HCT116 (cell line): Measurements from ENCODE around the gene CNTNAP5. TPM values are rescaled to one million over a fixed set of nuclear protein-coding genes. Genes with fewer than 3 reads are reported as not detected.

Experiments
- ATAC-seq: fragments of 200-7000 bp; cut with Tn5 transposase; 2 replicates; pipeline ENCODE4 v1.9.1; 2020; ENCODE audit warnings: mild to moderate bottlenecking, moderate library complexity
- BruUV-seq: library from RNA; stranded (reverse); fragments of 400-500 nt; replicated peaks from 2 replicates; lab custom pipeline; 2021; lab: Mats Ljungman, UMichigan
- CTCF ChIA-PET: fragments of 300-600 bp; sonication (Branson Sonifier 250); formaldehyde crosslinking; loops from one replicate; lab custom pipeline; 2021; ENCODE audit warnings: antibody characterized with exemption; lab: Charles Lee
- POLR2A ChIA-PET: fragments of 300-600, 350-600 bp; sonication (Branson Sonifier 250); formaldehyde crosslinking; loops from one replicate; lab custom pipeline; 2021; ENCODE audit warnings: antibody characterized with exemption; lab: Charles Lee
- RAD21 ChIA-PET, 2 experiments: fragments of 300-600 bp; sonication (Branson Sonifier 250); formaldehyde crosslinking; loops; one replicate each; lab custom pipeline; 2023; ENCODE audit warnings: low total read pairs in 2 of 2; ENCODE audit not compliant: uncharacterized antibody in 2 of 2, unreplicated experiment in 2 of 2, low non-redundant PET in 1 of 2; lab: Charles Lee
- DNase-seq: peaks from one replicate; pipeline ENCODE4 v3.0.0-alpha.2; 2010; ENCODE audit warnings: low read depth, low spot score
- H2AFZ ChIP-seq: fragments of 200-600 bp; shearing (Covaris generic), sonication (generic); 2 replicates; pipeline ENCODE4 v1.6.1; 2017; ENCODE audit warnings: low read depth, mixed run types, mixed read lengths, antibody characterized with exemption, low read length; ENCODE audit not compliant: poor library complexity, severe bottlenecking
- H3K27ac ChIP-seq: 2 replicates; pipeline ENCODE4 v1.5.1; 2012; ENCODE audit warnings: low read depth, low read length
- H3K27me3 ChIP-seq: fragments of 200-600 bp; sonication (generic); 2 replicates; pipeline ENCODE4 v1.6.1; 2016; ENCODE audit warnings: mixed run types, low read length, mixed read lengths; ENCODE audit not compliant: insufficient read depth
- H3K36me3 ChIP-seq, 2 experiments: fragments of 200-500 bp in 1 of 2; fragments of 200-600 bp in 1 of 2; sonication (Bioruptor generic) in 1 of 2; sonication (generic) in 1 of 2; 2 replicates each; pipeline versions ENCODE4 v1.5.1 to v1.6.1; 2014 to 2016; ENCODE audit warnings: low read length in 2 of 2, inconsistent platforms in 1 of 2, mixed read lengths in 1 of 2, mixed run types in 1 of 2; ENCODE audit not compliant: insufficient read depth in 2 of 2, control insufficient read depth in 1 of 2
- H3K4me1 ChIP-seq, 2 experiments: fragments of 200-600 bp in 1 of 2; sonication (generic) in 1 of 2; 2 replicates each; pipeline versions ENCODE4 v1.5.1 to v1.6.1; 2012 to 2017; ENCODE audit warnings: low read length in 2 of 2, inconsistent platforms in 1 of 2, mild to moderate bottlenecking in 1 of 2, mixed read lengths in 1 of 2, mixed run types in 1 of 2, moderate library complexity in 1 of 2; ENCODE audit not compliant: insufficient read depth in 2 of 2, control insufficient read depth in 1 of 2
- H3K4me2 ChIP-seq: fragments of 200-600 bp; sonication (generic); 2 replicates; pipeline ENCODE4 v1.6.1; 2017; ENCODE audit warnings: mixed run types, low read length, mixed read lengths
- H3K4me3 ChIP-seq, 2 experiments: fragments of 200-600 bp in 1 of 2; sonication (generic) in 1 of 2; replicated peaks in 1 of 2; 2 replicates each; pipeline ENCODE4 v1.5.1; 2011 to 2016; ENCODE audit warnings: low read length in 2 of 2, control low read depth in 1 of 2, low read depth in 1 of 2, mild to moderate bottlenecking in 1 of 2, mixed read lengths in 1 of 2, mixed run types in 1 of 2
- H3K79me2 ChIP-seq: fragments of 200-600 bp; sonication (generic); 2 replicates; pipeline ENCODE4 v1.6.1; 2017; ENCODE audit warnings: mild to moderate bottlenecking, mixed run types, low read length, moderate library complexity, mixed read lengths; ENCODE audit not compliant: insufficient read depth
- H3K9ac ChIP-seq: fragments of 200-600 bp; sonication (generic); 2 replicates; pipeline ENCODE4 v1.6.1; 2016; ENCODE audit warnings: low read length, mixed read lengths
- H3K9me2 ChIP-seq: fragments of 200-600 bp; sonication (generic), shearing (Covaris generic); 2 replicates; pipeline ENCODE4 v1.6.1; 2017; ENCODE audit warnings: mixed run types, mild to moderate bottlenecking, moderate library complexity; ENCODE audit not compliant: insufficient read depth
- H3K9me3 ChIP-seq, 2 experiments: fragments of 200-500 bp in 1 of 2; fragments of 200-600 bp in 1 of 2; sonication (Bioruptor generic) in 1 of 2; sonication (generic) in 1 of 2; 2 replicates each; pipeline ENCODE4 v1.6.1; 2014 to 2017; ENCODE audit warnings: low read length in 2 of 2, mixed read lengths in 2 of 2, inconsistent platforms in 1 of 2, low read depth in 1 of 2, mild to moderate bottlenecking in 1 of 2, mixed run types in 1 of 2, moderate library complexity in 1 of 2; ENCODE audit not compliant: control insufficient read depth in 1 of 2, insufficient read depth in 1 of 2
- H4K20me1 ChIP-seq: fragments of 200-600 bp; sonication (generic), shearing (Covaris generic); 2 replicates; pipeline ENCODE4 v1.6.1; 2017; ENCODE audit warnings: mixed run types, mild to moderate bottlenecking, moderate library complexity; ENCODE audit not compliant: insufficient read depth
- ELF1 ChIP-seq: IDR thresholded peaks from 2 replicates; pipeline ENCODE4 v1.6.1; 2012; ENCODE audit warnings: low read depth, borderline replicate concordance
- JUND ChIP-seq: IDR thresholded peaks from 2 replicates; pipeline ENCODE4 v1.6.1; 2012
- RAD21 ChIP-seq: IDR thresholded peaks from 2 replicates; pipeline ENCODE4 v1.6.1; 2012; ENCODE audit warnings: low read depth, mild to moderate bottlenecking
- SIN3A ChIP-seq: IDR thresholded peaks from 2 replicates; pipeline ENCODE4 v1.6.1; 2012; ENCODE audit warnings: low read depth
- SRF ChIP-seq: IDR thresholded peaks from 2 replicates; pipeline ENCODE4 v1.6.1; 2012; ENCODE audit warnings: low read depth
- ZFX ChIP-seq: fragments of 450-650 bp; IDR thresholded peaks from 2 replicates; pipeline ENCODE4 v1.6.1; 2017
- ZNF274 ChIP-seq: fragments of 200-500 bp; sonication (Bioruptor generic); IDR thresholded peaks from 2 replicates; pipeline ENCODE4 v1.6.1; 2014; ENCODE audit warnings: mild to moderate bottlenecking, low read depth, low read length, inconsistent platforms
- intact Hi-C: fragments of 100-400 bp; cut with micrococcal nuclease; formaldehyde crosslinking; loops from 2 replicates; pipeline ENCODE4 v1.10.0; 2022
- total RNA-seq: library from RNA; stranded (reverse); gene quantifications from one replicate; pipeline ENCODE4 v1.2.1, GENCODE V29; 2021; ENCODE audit not compliant: unreplicated experiment
- TF ChIP-seq, protein P1 (sequence below): IDR thresholded peaks from 2 replicates; pipeline ENCODE4 v1.6.1; 2012
- TF ChIP-seq, protein P2 (sequence below): IDR thresholded peaks from 2 replicates; pipeline ENCODE4 v1.6.1; 2012; ENCODE audit warnings: low read depth
- TF ChIP-seq, protein P3 (sequence below), 3 experiments: fragments of 200-600 bp in 1 of 3; sonication (generic) in 1 of 3; IDR thresholded peaks in 2 of 3; conservative IDR thresholded peaks in 1 of 3; 2 replicates each; pipeline ENCODE4 v1.5.1; 2012 to 2017; ENCODE audit warnings: low read depth in 2 of 3, low read length in 2 of 3, antibody characterized with exemption in 1 of 3, borderline replicate concordance in 1 of 3, control low read depth in 1 of 3, mild to moderate bottlenecking in 1 of 3, mixed read lengths in 1 of 3, mixed run types in 1 of 3, moderate library complexity in 1 of 3; ENCODE audit not compliant: insufficient read depth in 1 of 3

CNTNAP5 gene
- total RNA-seq, 1 experiment from 2014 or later, result not detected

DNA sequence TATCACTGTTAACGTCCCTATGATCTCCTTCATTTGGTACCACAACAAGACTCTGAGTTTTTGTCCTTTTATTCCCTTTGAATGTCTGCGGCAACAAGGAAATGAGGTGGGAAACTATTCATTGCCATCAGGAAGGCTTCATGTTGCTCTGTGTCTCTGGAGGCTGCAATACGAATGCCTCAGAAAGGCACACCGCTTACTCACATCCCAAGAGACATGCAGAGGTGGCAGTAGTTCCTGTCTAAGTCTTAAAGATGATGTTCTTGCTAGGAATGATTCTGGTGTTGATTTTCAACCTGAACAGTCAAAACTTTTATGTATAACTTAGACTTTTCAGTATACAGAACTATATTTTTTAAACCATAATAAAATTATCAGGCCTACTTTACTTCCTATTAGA, 24.0 kb downstream of the CNTNAP5 start:
- no peaks in the 10 kb centered on the region for H3K9me2 ChIP-seq
- H3K79me2 ChIP-seq, result no peaks in the 10 kb centered on the region
- no peak overlapping the region for H3K9ac ChIP-seq
- ATAC-seq, result no peak
- POLR2A ChIA-PET, result no interaction called here
- H4K20me1 ChIP-seq, result no peaks in the 10 kb centered on the region
- no peak overlapping the region for H3K4me2 ChIP-seq
- no peak overlapping the region for H3K4me3 ChIP-seq
- no peaks in the 10 kb centered on the region for H3K36me3 ChIP-seq
- BruUV-seq, result no TSS peak
- no peak overlapping the region for H3K27ac ChIP-seq
- TF ChIP-seq, protein P1, sequence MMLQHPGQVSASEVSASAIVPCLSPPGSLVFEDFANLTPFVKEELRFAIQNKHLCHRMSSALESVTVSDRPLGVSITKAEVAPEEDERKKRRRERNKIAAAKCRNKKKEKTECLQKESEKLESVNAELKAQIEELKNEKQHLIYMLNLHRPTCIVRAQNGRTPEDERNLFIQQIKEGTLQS, result no peak
- TF ChIP-seq, protein P2, sequence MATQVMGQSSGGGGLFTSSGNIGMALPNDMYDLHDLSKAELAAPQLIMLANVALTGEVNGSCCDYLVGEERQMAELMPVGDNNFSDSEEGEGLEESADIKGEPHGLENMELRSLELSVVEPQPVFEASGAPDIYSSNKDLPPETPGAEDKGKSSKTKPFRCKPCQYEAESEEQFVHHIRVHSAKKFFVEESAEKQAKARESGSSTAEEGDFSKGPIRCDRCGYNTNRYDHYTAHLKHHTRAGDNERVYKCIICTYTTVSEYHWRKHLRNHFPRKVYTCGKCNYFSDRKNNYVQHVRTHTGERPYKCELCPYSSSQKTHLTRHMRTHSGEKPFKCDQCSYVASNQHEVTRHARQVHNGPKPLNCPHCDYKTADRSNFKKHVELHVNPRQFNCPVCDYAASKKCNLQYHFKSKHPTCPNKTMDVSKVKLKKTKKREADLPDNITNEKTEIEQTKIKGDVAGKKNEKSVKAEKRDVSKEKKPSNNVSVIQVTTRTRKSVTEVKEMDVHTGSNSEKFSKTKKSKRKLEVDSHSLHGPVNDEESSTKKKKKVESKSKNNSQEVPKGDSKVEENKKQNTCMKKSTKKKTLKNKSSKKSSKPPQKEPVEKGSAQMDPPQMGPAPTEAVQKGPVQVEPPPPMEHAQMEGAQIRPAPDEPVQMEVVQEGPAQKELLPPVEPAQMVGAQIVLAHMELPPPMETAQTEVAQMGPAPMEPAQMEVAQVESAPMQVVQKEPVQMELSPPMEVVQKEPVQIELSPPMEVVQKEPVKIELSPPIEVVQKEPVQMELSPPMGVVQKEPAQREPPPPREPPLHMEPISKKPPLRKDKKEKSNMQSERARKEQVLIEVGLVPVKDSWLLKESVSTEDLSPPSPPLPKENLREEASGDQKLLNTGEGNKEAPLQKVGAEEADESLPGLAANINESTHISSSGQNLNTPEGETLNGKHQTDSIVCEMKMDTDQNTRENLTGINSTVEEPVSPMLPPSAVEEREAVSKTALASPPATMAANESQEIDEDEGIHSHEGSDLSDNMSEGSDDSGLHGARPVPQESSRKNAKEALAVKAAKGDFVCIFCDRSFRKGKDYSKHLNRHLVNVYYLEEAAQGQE, result no peak
- TF ChIP-seq ELF1, result no peak
- no peak for TF ChIP-seq SRF
- TF ChIP-seq SIN3A, result no peak
- TF ChIP-seq ZFX, result no peak
- TF ChIP-seq, protein P3, sequence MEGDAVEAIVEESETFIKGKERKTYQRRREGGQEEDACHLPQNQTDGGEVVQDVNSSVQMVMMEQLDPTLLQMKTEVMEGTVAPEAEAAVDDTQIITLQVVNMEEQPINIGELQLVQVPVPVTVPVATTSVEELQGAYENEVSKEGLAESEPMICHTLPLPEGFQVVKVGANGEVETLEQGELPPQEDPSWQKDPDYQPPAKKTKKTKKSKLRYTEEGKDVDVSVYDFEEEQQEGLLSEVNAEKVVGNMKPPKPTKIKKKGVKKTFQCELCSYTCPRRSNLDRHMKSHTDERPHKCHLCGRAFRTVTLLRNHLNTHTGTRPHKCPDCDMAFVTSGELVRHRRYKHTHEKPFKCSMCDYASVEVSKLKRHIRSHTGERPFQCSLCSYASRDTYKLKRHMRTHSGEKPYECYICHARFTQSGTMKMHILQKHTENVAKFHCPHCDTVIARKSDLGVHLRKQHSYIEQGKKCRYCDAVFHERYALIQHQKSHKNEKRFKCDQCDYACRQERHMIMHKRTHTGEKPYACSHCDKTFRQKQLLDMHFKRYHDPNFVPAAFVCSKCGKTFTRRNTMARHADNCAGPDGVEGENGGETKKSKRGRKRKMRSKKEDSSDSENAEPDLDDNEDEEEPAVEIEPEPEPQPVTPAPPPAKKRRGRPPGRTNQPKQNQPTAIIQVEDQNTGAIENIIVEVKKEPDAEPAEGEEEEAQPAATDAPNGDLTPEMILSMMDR (IDR thresholded peaks at IDR 0.05 in 2 of 3, conservative IDR thresholded peaks at IDR 0.05 in 1 of 3; ENCODE audit: borderline replicate concordance in 1 of 3, insufficient read depth in 1 of 3, low read depth in 2 of 3, low read length in 2 of 3), result no peak
- no peak for TF ChIP-seq ZNF274
- TF ChIP-seq JUND, result no peak
- TF ChIP-seq RAD21, result no peak
- TF ChIP-seq, all 23 proteins: peak for 0
- Histone ChIP-seq H2AFZ (no peak overlapping the region), H3K9me3 (peaks cover 5 to 26% of the 10 kb centered on the region in 2 experiments; a peak in 2 of 4 replicates), H3K4me1 (no peaks in the 10 kb centered on the region), H3K27me3 (no peaks in the 10 kb centered on the region)
- DNase-seq, result no peak
- ChIA-PET RAD21 (no interaction called here), CTCF (no interaction called here)
- intact Hi-C loops, result no loop called here
